ENCODE measurements around the gene TMED10.
"Not testable (repeated sequence)": the region's sequence is repeated elsewhere in the genome, so short reads cannot be mapped to it uniquely, and the experiment has no call there.

Gene TMED10

GRCh38 chr14:75156111-75156510 is 20.3 kb downstream of the TMED10 start:
- no peaks in the 10 kb centered on the region for H3K27me3 ChIP-seq (ENCODE audit: low read depth, low read length)
- no peak overlapping the region for H2AFZ ChIP-seq (ENCODE audit: low read depth, low read length)
- peaks cover 15% of the 10 kb centered on the region for H3K36me3 ChIP-seq (replicated peaks; ENCODE audit: low read depth, low read length)
- H3K4me2 ChIP-seq (ENCODE audit: low read length) = no peak overlapping the region
- no peak overlapping the region for H3K27ac ChIP-seq (ENCODE audit: low read length)
- H3K9me3 ChIP-seq (ENCODE audit: insufficient read depth, low read length) = no peaks in the 10 kb centered on the region
- peaks cover 90% of the 10 kb centered on the region for H3K79me2 ChIP-seq (ENCODE audit: low read length)
- TF ChIP-seq, protein P1, sequence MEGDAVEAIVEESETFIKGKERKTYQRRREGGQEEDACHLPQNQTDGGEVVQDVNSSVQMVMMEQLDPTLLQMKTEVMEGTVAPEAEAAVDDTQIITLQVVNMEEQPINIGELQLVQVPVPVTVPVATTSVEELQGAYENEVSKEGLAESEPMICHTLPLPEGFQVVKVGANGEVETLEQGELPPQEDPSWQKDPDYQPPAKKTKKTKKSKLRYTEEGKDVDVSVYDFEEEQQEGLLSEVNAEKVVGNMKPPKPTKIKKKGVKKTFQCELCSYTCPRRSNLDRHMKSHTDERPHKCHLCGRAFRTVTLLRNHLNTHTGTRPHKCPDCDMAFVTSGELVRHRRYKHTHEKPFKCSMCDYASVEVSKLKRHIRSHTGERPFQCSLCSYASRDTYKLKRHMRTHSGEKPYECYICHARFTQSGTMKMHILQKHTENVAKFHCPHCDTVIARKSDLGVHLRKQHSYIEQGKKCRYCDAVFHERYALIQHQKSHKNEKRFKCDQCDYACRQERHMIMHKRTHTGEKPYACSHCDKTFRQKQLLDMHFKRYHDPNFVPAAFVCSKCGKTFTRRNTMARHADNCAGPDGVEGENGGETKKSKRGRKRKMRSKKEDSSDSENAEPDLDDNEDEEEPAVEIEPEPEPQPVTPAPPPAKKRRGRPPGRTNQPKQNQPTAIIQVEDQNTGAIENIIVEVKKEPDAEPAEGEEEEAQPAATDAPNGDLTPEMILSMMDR (IDR thresholded peaks at IDR 0.05; ENCODE audit: low read depth, low read length) = no peak
- TF ChIP-seq EZH2phosphoT487 (IDR thresholded peaks at IDR 0.05; ENCODE audit: low read depth) = no peak
- no peak overlapping the region for H3K4me3 ChIP-seq (ENCODE audit: low read length)
- peaks cover 65% of the 10 kb centered on the region for H4K20me1 ChIP-seq (ENCODE audit: insufficient read depth, low read length)
- peaks cover 32% of the 10 kb centered on the region for H3K4me1 ChIP-seq (ENCODE audit: low read length)
- H3K9ac ChIP-seq (ENCODE audit: low read length) = no peak overlapping the region

DNA sequence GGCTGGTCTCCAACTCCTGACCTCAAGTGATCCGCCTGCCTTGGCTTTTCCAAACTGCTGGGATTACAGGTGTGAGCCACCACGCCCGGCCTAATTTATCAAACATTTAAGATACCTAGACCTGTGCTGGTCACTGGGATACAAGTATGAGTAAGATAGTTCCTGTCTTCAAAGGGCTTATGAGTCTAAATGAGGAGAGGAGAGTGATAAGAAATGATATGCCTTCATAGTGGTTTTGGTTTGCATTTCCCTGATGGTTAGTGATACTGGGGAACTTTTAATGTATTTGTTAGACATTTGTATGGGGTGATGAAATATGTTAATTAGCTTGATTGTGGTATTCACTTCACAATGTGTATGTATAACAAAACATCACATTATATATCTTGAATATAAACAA is 21.2 kb downstream of the TMED10 start:
- Histone ChIP-seq H3K4me1 (ENCODE audit: low read length) (peaks cover 23% of the 10 kb centered on the region), H3K27ac (ENCODE audit: low read length) (no peak overlapping the region), H2AFZ (ENCODE audit: low read depth, low read length) (no peak overlapping the region), H3K4me2 (ENCODE audit: low read length) (no peak overlapping the region), H4K20me1 (ENCODE audit: insufficient read depth, low read length) (peaks cover 65% of the 10 kb centered on the region), H3K4me3 (ENCODE audit: low read length) (no peak overlapping the region), H3K79me2 (ENCODE audit: low read length) (peaks cover 86% of the 10 kb centered on the region), H3K36me3 (replicated peaks; ENCODE audit: low read depth, low read length) (peaks cover 18% of the 10 kb centered on the region), H3K9ac (ENCODE audit: low read length) (no peak overlapping the region), H3K9me3 (ENCODE audit: insufficient read depth, low read length) (no peaks in the 10 kb centered on the region), H3K27me3 (ENCODE audit: low read depth, low read length) (no peaks in the 10 kb centered on the region)
- TF ChIP-seq EZH2phosphoT487 (IDR thresholded peaks at IDR 0.05; ENCODE audit: low read depth) = no peak
- TF ChIP-seq, protein P1 (IDR thresholded peaks at IDR 0.05; ENCODE audit: low read depth, low read length) = no peak

DNA sequence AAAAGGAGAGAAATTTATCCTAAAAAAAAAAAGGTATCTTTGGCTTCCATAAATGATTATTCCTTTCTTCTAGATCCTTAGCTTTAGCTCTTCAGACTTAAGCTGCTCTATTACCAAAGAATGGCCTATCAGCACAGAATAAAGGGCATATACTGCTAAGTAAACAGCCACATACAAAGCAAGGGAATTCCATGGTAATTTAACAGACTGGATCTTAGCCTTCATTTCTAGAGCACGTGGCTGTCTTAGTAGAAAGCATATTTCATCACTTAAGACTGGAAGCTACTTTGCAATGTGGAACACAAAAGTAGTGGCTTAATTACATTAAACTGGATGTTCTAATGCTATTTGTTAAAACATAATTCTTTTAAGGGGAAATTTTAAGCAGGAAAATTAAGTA is 23.1 kb downstream of the TMED10 start:
- Histone ChIP-seq H3K4me1 (ENCODE audit: low read length) (peaks cover 4% of the 10 kb centered on the region; the same call in 1 of the 2 replicates), H2AFZ (ENCODE audit: low read depth, low read length) (no peak overlapping the region), H3K4me3 (ENCODE audit: low read length) (no peak overlapping the region), H3K79me2 (ENCODE audit: low read length) (peaks cover 80% of the 10 kb centered on the region), H3K9me3 (ENCODE audit: insufficient read depth, low read length) (no peaks in the 10 kb centered on the region), H3K27me3 (ENCODE audit: low read depth, low read length) (no peaks in the 10 kb centered on the region), H3K36me3 (replicated peaks; ENCODE audit: low read depth, low read length) (peaks cover 22% of the 10 kb centered on the region), H3K9ac (ENCODE audit: low read length) (no peak overlapping the region), H3K4me2 (ENCODE audit: low read length) (no peak overlapping the region), H3K27ac (ENCODE audit: low read length) (no peak overlapping the region), H4K20me1 (ENCODE audit: insufficient read depth, low read length) (peaks cover 64% of the 10 kb centered on the region)
- TF ChIP-seq EZH2phosphoT487 (IDR thresholded peaks at IDR 0.05; ENCODE audit: low read depth) = no peak
- TF ChIP-seq, protein P1 (IDR thresholded peaks at IDR 0.05; ENCODE audit: low read depth, low read length) = no peak

DNA sequence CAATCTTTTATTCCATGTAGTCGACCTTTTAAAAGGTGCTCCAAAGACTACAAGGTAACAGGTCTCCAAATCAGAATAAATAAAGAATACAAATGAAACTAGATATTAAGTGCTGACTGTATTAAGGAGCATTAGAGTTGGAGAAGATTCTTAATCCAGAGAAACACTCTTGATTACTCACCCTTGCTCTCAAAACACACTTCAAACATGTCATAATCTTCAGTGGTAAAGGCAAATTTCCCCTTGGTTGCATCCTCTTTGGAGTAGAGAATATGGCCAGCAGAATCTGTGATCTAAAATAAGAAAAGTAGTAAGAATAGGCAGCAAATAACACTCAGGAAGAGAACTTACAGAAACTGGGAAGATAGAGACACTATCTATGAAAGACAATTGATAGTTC is 24.6 kb downstream of the TMED10 start:
- Histone ChIP-seq H3K27ac (ENCODE audit: low read length) (no peak overlapping the region), H3K9me3 (ENCODE audit: insufficient read depth, low read length) (no peaks in the 10 kb centered on the region), H3K79me2 (ENCODE audit: low read length) (peaks cover 72% of the 10 kb centered on the region), H3K9ac (ENCODE audit: low read length) (no peak overlapping the region), H3K4me1 (ENCODE audit: low read length) (no peaks in the 10 kb centered on the region), H3K4me2 (ENCODE audit: low read length) (no peak overlapping the region), H3K27me3 (ENCODE audit: low read depth, low read length) (no peaks in the 10 kb centered on the region), H2AFZ (ENCODE audit: low read depth, low read length) (no peak overlapping the region), H4K20me1 (ENCODE audit: insufficient read depth, low read length) (peaks cover 58% of the 10 kb centered on the region), H3K4me3 (ENCODE audit: low read length) (no peak overlapping the region), H3K36me3 (replicated peaks; ENCODE audit: low read depth, low read length) (peaks cover 28% of the 10 kb centered on the region)
- TF ChIP-seq, protein P1 (IDR thresholded peaks at IDR 0.05; ENCODE audit: low read depth, low read length) = no peak
- no peak for TF ChIP-seq EZH2phosphoT487 (IDR thresholded peaks at IDR 0.05; ENCODE audit: low read depth)

DNA sequence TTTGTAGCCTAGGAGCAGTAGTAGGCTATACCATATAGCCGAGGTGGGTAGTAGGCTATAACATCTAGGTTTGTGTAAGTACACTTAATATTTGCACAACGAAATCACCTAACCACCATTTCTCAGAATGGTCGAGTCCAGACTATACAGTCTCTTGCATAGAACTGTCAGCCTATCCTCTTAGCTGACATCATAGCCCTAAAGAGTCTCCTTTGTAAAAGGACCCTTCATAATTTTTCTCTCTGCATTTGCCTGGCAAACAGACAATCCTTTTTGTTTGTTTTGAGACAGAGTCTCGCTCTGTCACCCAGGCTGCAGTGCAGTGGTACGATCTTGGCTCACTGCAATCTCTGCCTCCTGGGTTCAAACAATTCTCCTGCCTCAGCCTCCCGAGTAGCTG is 25.8 kb downstream of the TMED10 start:
- peaks cover 63% of the 10 kb centered on the region for H3K79me2 ChIP-seq (ENCODE audit: low read length)

More for the DNA sequence above, 25.8 kb downstream of the TMED10 start:
- not testable (repeated sequence) for H3K9ac ChIP-seq (ENCODE audit: low read length); H2AFZ ChIP-seq (ENCODE audit: low read depth, low read length); H3K27ac ChIP-seq (ENCODE audit: low read length); H3K27me3 ChIP-seq (ENCODE audit: low read depth, low read length); H3K4me2 ChIP-seq (ENCODE audit: low read length); H3K9me3 ChIP-seq (ENCODE audit: insufficient read depth, low read length); H3K4me1 ChIP-seq (ENCODE audit: low read length); H3K4me3 ChIP-seq (ENCODE audit: low read length)
- peaks cover 36% of the 10 kb centered on the region for H3K36me3 ChIP-seq (replicated peaks; ENCODE audit: low read depth, low read length)
- H4K20me1 ChIP-seq (ENCODE audit: insufficient read depth, low read length) = peaks cover 55% of the 10 kb centered on the region

All from OCI-LY3 (cell line).